ENCODE measurements around the gene ACTL6A. TPM values are rescaled to one million over a fixed set of nuclear protein-coding genes. Genes with fewer than 3 reads are reported as not detected.

Gene ACTL6A
- polyA plus RNA-seq, 1 donor from 2014 or later, result 137 TPM

DNA sequence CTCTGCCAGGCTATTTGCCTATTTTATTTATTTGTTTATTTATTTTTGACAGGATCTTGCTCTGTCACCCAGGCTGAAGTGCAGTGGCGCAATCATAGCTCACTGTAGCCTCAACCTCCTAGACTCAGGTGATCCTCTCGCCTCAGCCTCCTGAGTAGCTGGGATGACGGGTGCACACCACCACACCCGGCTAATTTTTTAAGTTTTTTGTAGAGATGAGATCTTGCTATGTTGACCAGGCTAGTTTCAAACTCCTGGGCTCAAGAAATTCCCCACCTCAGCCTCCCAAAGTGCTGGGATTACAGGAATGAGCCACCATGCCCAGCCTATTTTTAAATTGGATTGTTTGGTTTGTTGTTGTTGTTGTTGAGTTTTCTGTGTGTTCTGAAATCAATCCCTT, 47.3 kb downstream of the ACTL6A start:
- Histone ChIP-seq H2AFZ (ENCODE audit: low read depth, low read length) (no peak overlapping the region), H3K27me3 (ENCODE audit: insufficient read depth, low read depth, low read length) (no peaks in the 10 kb centered on the region), H3K27ac (ENCODE audit: low read length) (no peak overlapping the region), H3F3A (ENCODE audit: insufficient read depth, low read length, poor library complexity, severe bottlenecking) (no peaks in the 10 kb centered on the region), H4K20me1 (ENCODE audit: insufficient read depth) (no peaks in the 10 kb centered on the region), H3K79me2 (replicated peaks; ENCODE audit: insufficient read depth, low read length) (peaks cover 18% of the 10 kb centered on the region), H3K36me3 (ENCODE audit: insufficient read depth, low read length) (no peaks in the 10 kb centered on the region), H3K9ac (ENCODE audit: low read length) (no peak overlapping the region), H3K4me2 (ENCODE audit: low read length) (no peak overlapping the region), H3K4me3 (ENCODE audit: low read length) (no peak overlapping the region), H3K9me2 (ENCODE audit: insufficient read depth, low read length) (no peaks in the 10 kb centered on the region), H3K9me3 (ENCODE audit: low read length) (no peaks in the 10 kb centered on the region)
- TF ChIP-seq TAF1 (IDR thresholded peaks at IDR 0.05; ENCODE audit: low read depth) (no peak), EP300 (conservative IDR thresholded peaks at IDR 0.05; ENCODE audit: poor library complexity, severe bottlenecking) (no peak), SMC3 (conservative IDR thresholded peaks at IDR 0.05; ENCODE audit: poor library complexity) (no peak), MXI1 (conservative IDR thresholded peaks at IDR 0.05; ENCODE audit: poor library complexity, severe bottlenecking) (no peak), EZH2 (IDR thresholded peaks at IDR 0.05; ENCODE audit: borderline replicate concordance, insufficient read depth, low read length, poor library complexity, severe bottlenecking) (no peak), RAD21 (conservative IDR thresholded peaks at IDR 0.05) (no peak), POLR2AphosphoS5 (IDR thresholded peaks at IDR 0.05) (no peak)
- TF ChIP-seq, protein P1, sequence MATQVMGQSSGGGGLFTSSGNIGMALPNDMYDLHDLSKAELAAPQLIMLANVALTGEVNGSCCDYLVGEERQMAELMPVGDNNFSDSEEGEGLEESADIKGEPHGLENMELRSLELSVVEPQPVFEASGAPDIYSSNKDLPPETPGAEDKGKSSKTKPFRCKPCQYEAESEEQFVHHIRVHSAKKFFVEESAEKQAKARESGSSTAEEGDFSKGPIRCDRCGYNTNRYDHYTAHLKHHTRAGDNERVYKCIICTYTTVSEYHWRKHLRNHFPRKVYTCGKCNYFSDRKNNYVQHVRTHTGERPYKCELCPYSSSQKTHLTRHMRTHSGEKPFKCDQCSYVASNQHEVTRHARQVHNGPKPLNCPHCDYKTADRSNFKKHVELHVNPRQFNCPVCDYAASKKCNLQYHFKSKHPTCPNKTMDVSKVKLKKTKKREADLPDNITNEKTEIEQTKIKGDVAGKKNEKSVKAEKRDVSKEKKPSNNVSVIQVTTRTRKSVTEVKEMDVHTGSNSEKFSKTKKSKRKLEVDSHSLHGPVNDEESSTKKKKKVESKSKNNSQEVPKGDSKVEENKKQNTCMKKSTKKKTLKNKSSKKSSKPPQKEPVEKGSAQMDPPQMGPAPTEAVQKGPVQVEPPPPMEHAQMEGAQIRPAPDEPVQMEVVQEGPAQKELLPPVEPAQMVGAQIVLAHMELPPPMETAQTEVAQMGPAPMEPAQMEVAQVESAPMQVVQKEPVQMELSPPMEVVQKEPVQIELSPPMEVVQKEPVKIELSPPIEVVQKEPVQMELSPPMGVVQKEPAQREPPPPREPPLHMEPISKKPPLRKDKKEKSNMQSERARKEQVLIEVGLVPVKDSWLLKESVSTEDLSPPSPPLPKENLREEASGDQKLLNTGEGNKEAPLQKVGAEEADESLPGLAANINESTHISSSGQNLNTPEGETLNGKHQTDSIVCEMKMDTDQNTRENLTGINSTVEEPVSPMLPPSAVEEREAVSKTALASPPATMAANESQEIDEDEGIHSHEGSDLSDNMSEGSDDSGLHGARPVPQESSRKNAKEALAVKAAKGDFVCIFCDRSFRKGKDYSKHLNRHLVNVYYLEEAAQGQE (IDR thresholded peaks at IDR 0.05; ENCODE audit: borderline replicate concordance), result no peak
- TF ChIP-seq, protein P2, sequence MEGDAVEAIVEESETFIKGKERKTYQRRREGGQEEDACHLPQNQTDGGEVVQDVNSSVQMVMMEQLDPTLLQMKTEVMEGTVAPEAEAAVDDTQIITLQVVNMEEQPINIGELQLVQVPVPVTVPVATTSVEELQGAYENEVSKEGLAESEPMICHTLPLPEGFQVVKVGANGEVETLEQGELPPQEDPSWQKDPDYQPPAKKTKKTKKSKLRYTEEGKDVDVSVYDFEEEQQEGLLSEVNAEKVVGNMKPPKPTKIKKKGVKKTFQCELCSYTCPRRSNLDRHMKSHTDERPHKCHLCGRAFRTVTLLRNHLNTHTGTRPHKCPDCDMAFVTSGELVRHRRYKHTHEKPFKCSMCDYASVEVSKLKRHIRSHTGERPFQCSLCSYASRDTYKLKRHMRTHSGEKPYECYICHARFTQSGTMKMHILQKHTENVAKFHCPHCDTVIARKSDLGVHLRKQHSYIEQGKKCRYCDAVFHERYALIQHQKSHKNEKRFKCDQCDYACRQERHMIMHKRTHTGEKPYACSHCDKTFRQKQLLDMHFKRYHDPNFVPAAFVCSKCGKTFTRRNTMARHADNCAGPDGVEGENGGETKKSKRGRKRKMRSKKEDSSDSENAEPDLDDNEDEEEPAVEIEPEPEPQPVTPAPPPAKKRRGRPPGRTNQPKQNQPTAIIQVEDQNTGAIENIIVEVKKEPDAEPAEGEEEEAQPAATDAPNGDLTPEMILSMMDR (IDR thresholded peaks at IDR 0.05; ENCODE audit: poor library complexity, severe bottlenecking), result no peak

DNA sequence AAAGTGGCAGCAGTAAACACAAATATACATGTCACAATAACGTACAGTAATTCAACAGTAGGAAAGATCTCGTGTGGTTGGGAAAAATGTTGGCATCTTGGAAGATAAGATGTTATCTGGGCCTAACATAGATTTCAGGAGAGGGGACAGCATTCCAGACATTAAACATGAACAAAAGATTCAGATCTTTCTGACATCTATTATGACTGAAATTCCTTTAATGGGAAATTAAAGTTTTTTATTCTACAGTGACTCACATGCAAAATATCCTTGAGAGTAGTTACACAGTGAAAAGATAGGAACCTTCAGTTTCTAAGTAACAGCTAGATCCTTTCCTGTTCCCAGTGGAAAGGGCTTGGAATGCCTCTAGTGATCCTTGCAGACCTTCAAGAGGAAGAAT, 51.1 kb downstream of the ACTL6A start:
- Histone ChIP-seq H2AFZ (ENCODE audit: low read depth, low read length) (no peak overlapping the region), H3K4me3 (ENCODE audit: low read length) (no peak overlapping the region), H3F3A (ENCODE audit: insufficient read depth, low read length, poor library complexity, severe bottlenecking) (no peaks in the 10 kb centered on the region), H3K4me2 (ENCODE audit: low read length) (no peak overlapping the region), H3K27ac (ENCODE audit: low read length) (no peak overlapping the region), H4K20me1 (ENCODE audit: insufficient read depth) (no peaks in the 10 kb centered on the region), H3K9ac (ENCODE audit: low read length) (no peak overlapping the region), H3K9me2 (ENCODE audit: insufficient read depth, low read length) (no peaks in the 10 kb centered on the region), H3K9me3 (ENCODE audit: low read length) (no peaks in the 10 kb centered on the region), H3K27me3 (ENCODE audit: insufficient read depth, low read depth, low read length) (no peaks in the 10 kb centered on the region), H3K79me2 (replicated peaks; ENCODE audit: insufficient read depth, low read length) (peaks cover 9% of the 10 kb centered on the region), H3K36me3 (ENCODE audit: insufficient read depth, low read length) (no peaks in the 10 kb centered on the region)
- TF ChIP-seq, protein P1 (IDR thresholded peaks at IDR 0.05; ENCODE audit: borderline replicate concordance), result no peak
- TF ChIP-seq POLR2AphosphoS5 (IDR thresholded peaks at IDR 0.05), result no peak
- TF ChIP-seq, protein P2 (IDR thresholded peaks at IDR 0.05; ENCODE audit: poor library complexity, severe bottlenecking), result no peak

Data from neural cell (in vitro differentiated cells).